Glomerular endothelial cell (primary cell): Measurements from ENCODE around the gene ZNF488. TPM values are rescaled to one million over a fixed set of nuclear protein-coding genes. Genes with fewer than 3 reads are reported as not detected.

Experiments
- DNase-seq: peaks from one replicate; pipeline ENCODE4 v3.0.0-alpha.2; 2011; ENCODE audit warnings: low read depth, low spot score; ENCODE audit errors: extremely low read depth
- total RNA-seq: library from RNA; depleted of rRNA; stranded (reverse); fragments of >200 nt; gene quantifications from 2 replicates; pipeline ENCODE4 v1.2.3, GENCODE V29; 2015

ZNF488 gene
- total RNA-seq, 1 donor from 2014 or later: not detected

- DNase-seq: no peak
These were observed 16.4 kb downstream of the ZNF488 start for GRCh38 chr10:47367646-47368045.

GRCh38 chr10:47366731-47367460 lies 17.2 kb downstream of the ZNF488 start:
- no peak for DNase-seq

- no peak for DNase-seq
These were observed 17.9 kb downstream of the ZNF488 start for GRCh38 chr10:47366181-47366631.

- no peak for DNase-seq
These were observed 18.5 kb downstream of the ZNF488 start for GRCh38 chr10:47365431-47366180.

GRCh38 chr10:47364911-47365310 lies 19.2 kb downstream of the ZNF488 start:
- no peak for DNase-seq

GRCh38 chr10:47364366-47364765 lies 19.7 kb downstream of the ZNF488 start:
- DNase-seq: no peak

GRCh38 chr10:47363781-47364180 lies 20.3 kb downstream of the ZNF488 start:
- DNase-seq: no peak

GRCh38 chr10:47362199-47362598 lies 21.9 kb downstream of the ZNF488 start:
- no peak for DNase-seq

GRCh38 chr10:47361293-47361692 lies 22.8 kb downstream of the ZNF488 start:
- no peak for DNase-seq

GRCh38 chr10:47360419-47361040 lies 23.6 kb downstream of the ZNF488 start:
- DNase-seq: no peak

- no peak for DNase-seq
These were observed 24.3 kb downstream of the ZNF488 start for GRCh38 chr10:47359626-47360418.

GRCh38 chr10:47359101-47359500 lies 25.0 kb downstream of the ZNF488 start:
- DNase-seq: no peak

GRCh38 chr10:47358457-47358856 lies 25.6 kb downstream of the ZNF488 start:
- no peak for DNase-seq

GRCh38 chr10:47357911-47358310 lies 26.2 kb downstream of the ZNF488 start:
- no peak for DNase-seq

GRCh38 chr10:47357131-47357582 lies 26.9 kb downstream of the ZNF488 start:
- no peak for DNase-seq

- DNase-seq: no peak
These were observed 27.4 kb downstream of the ZNF488 start for GRCh38 chr10:47356708-47357107.

- DNase-seq: no peak
These were observed 29.2 kb downstream of the ZNF488 start for GRCh38 chr10:47354900-47355299.

GRCh38 chr10:47354165-47354564 lies 29.9 kb downstream of the ZNF488 start:
- no peak for DNase-seq

GRCh38 chr10:47353351-47353750 lies 30.7 kb downstream of the ZNF488 start:
- DNase-seq: no peak

- no peak for DNase-seq
These were observed 31.9 kb downstream of the ZNF488 start for GRCh38 chr10:47351899-47352815.
